ENCODE measurements around the gene RAB18.
A peak's percentile ranks its signal among the peaks of the same experiment; 100 is the strongest.
"Not testable (repeated sequence)": the region's sequence is repeated elsewhere in the genome, so short reads cannot be mapped to it uniquely, and the experiment has no call there.

RAB18 gene

DNA sequence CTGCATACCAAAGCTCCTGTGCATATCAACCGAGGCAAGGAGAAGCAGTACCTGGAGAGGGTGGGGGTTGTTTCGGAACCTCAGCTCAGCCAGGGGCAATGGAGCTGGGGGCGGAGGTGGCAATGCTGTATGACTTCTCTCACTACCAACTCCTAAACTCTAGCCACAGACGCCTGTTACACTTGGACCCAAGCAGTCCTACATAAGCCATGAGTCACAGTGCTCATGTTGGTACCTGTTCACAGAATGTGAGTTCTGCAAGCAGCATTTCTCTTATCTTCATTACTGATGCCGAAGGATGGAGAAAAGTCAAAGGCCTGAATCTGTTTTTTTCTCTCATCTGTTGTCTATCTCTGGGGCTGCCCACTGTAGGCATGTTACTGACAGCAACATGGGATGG, 3.2 kb upstream of the RAB18 start:
- TF ChIP-seq ZNF114 (tag by site-specific recombination; IDR thresholded peaks at IDR 0.05) (no peak), SCRT2 (tag by site-specific recombination; IDR thresholded peaks at IDR 0.05) (peak; percentile 55)
- H3K27ac ChIP-seq (ENCODE audit: extremely low read depth, low read depth, low read length) = no peak overlapping the region
- peaks cover 0 to 2% of the 10 kb centered on the region in 2 experiments; a peak in 1 of 3 replicates for H3K36me3 ChIP-seq (ENCODE audit: control insufficient read depth in 2 of 2, insufficient read depth in 1 of 2, low read length in 2 of 2)
- no peaks in the 10 kb centered on the region for H3K9me3 ChIP-seq (ENCODE audit: control insufficient read depth, insufficient read depth, low read depth, low read length)
- H3K4me3 ChIP-seq (ENCODE audit: low read depth, low read length) = no peak overlapping the region
- CTCF ChIA-PET = no interaction called here
- no peaks in the 10 kb centered on the region for H3K4me1 ChIP-seq (ENCODE audit: control insufficient read depth, insufficient read depth, low read length)
- POLR2A ChIA-PET = no interaction called here

DNA sequence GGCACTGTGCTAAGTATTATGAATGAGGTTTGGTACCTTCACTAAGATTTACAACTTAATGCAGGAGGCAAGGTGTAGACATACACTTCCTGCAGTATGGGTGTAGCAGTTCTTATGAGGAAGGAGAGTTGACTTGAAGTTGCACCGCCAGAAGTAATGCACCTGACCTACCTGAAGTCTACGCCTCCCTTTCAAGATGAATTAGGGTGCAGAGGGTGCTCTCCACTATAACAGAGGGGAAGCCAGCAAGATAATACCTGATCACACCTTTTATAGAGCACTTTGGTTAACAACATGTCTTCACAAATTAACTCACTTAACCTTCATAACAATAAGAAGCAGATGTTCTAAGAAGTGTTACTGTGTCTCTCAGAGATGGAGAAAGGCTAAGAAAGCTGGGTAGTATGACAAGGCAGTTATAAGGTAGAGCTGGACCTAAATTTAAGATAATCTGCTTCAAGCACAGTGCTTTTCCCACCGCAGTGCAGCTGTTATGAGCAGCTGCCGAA, 552 bp upstream of the RAB18 start:
- TF ChIP-seq ZNF239 (tag by site-specific recombination; IDR thresholded peaks at IDR 0.05) (0 out of 2 replicates have a peak, but pooled peaks have one; percentile 30), SP3 (tag by site-specific recombination; IDR thresholded peaks at IDR 0.05) (no peak)
- peaks cover 0 to 7% of the 10 kb centered on the region in 2 experiments; a peak in 1 of 3 replicates for H3K36me3 ChIP-seq (ENCODE audit: control insufficient read depth in 2 of 2, insufficient read depth in 1 of 2, low read length in 2 of 2)
- H3K4me1 ChIP-seq (ENCODE audit: control insufficient read depth, insufficient read depth, low read length) = no peaks in the 10 kb centered on the region
- H3K27ac ChIP-seq (ENCODE audit: extremely low read depth, low read depth, low read length) = no peak overlapping the region
- no peaks in the 10 kb centered on the region for H3K9me3 ChIP-seq (ENCODE audit: control insufficient read depth, insufficient read depth, low read depth, low read length)
- H3K4me3 ChIP-seq (ENCODE audit: low read depth, low read length) = peak overlapping the region; percentile 25
- ChIA-PET POLR2A (interaction anchor here (0.5 to 1.4 kb wide), 9 partner anchors 10 to 807 kb away, joined by 3 to 8 read pairs (median 3); no protein-coding TSS in a partner anchor), CTCF (interaction anchor here (0.6 to 0.7 kb wide), 4 partner anchors 110 to 1481 kb away, joined by 3 read pairs; no protein-coding TSS in a partner anchor)

DNA sequence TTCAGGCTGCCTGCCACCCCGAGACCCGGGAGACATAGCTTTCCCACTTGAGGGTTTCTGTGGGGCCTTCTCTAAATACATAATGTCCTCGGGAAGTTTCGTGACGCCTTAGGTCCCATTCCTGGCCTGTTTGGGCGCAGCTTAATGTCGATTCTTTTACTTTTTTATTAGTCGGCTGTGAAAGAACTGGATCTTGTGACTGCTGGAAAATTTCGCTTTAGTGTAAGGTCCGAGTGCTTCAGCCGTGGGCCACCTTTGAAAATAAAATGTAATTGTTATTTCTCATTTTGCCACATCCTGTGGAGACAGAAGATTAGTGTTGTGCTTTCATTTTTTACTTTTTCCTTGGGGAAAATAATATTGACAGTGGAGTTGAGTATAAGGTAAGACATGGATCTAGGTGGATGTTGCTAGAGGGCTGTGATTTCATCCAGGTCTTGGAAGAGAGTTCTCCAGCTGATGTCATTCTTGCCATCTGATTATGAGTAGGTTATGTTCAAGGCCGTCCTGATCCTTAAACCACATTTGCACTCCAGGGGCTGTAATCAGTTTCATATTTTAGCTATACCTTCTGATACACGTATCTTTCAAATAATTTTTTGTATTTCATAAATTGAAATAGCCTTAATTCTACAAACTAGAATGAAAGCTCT, 830 bp downstream of the RAB18 start:
- CTCF ChIA-PET = interaction anchor here (0.7 kb wide), 1 partner anchor 150 kb away, joined by 4 read pairs; no protein-coding TSS in a partner anchor
- peak overlapping the region; percentile 68 for H3K27ac ChIP-seq (ENCODE audit: extremely low read depth, low read depth, low read length)

DNA sequence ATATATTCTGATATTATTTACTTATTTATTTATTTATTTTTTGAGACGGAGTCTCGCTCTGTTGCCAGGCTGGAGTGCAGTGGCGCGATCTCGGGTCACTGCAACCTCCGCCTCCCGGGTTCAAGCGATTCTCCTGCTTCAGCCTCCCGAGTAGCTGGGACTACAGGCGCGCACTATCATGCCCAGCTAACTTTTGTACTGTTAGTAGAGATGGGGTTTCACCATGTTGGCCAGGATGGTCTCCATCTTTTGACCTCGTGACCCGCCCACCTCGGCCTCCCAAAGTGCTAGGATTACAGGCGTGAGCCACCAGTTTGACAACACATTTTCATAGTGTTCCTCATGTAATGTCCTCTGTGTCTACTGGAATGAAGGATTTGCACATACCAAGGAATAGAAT, 1.4 kb downstream of the RAB18 start:
- CTCF ChIA-PET; H3K27ac ChIP-seq (ENCODE audit: extremely low read depth, low read depth, low read length); POLR2A ChIA-PET; H3K4me1 ChIP-seq (ENCODE audit: control insufficient read depth, insufficient read depth, low read length); H3K9me3 ChIP-seq (ENCODE audit: control insufficient read depth, insufficient read depth, low read depth, low read length): not testable (repeated sequence)
- H3K4me3 ChIP-seq (ENCODE audit: low read depth, low read length) = peak overlapping the region; percentile 11
- H3K36me3 ChIP-seq (ENCODE audit: control insufficient read depth in 2 of 2, insufficient read depth in 1 of 2, low read length in 2 of 2) = peaks cover 4 to 22% of the 10 kb centered on the region in 2 experiments; a peak in 2 of 3 replicates

More for the DNA sequence above, 830 bp downstream of the RAB18 start:
- no peaks in the 10 kb centered on the region for H3K9me3 ChIP-seq (ENCODE audit: control insufficient read depth, insufficient read depth, low read depth, low read length)
- H3K4me3 ChIP-seq (ENCODE audit: low read depth, low read length) = peak overlapping the region; percentile 93
- POLR2A ChIA-PET = interaction anchor here (1.3 to 1.4 kb wide), 3 partner anchors 22 to 808 kb away, joined by 3 to 8 read pairs (median 4); no protein-coding TSS in a partner anchor
- peaks cover 0 to 16% of the 10 kb centered on the region in 2 experiments; a peak in 1 of 3 replicates for H3K36me3 ChIP-seq (ENCODE audit: control insufficient read depth in 2 of 2, insufficient read depth in 1 of 2, low read length in 2 of 2)
- no peaks in the 10 kb centered on the region for H3K4me1 ChIP-seq (ENCODE audit: control insufficient read depth, insufficient read depth, low read length)
- TF ChIP-seq ZNF366 (tag by site-specific recombination; conservative IDR thresholded peaks at IDR 0.05) (peak; percentile 15; the same call in 1 of the 2 replicates), ZNF791 (tag by site-specific recombination; IDR thresholded peaks at IDR 0.05) (no peak), ZNF311 (tag by site-specific recombination; IDR thresholded peaks at IDR 0.05; ENCODE audit: borderline replicate concordance) (no peak), ZNF629 (tag by site-specific recombination; IDR thresholded peaks at IDR 0.05) (peak; percentile 55; the same call in 1 of the 2 replicates), ZNF654 (tag by site-specific recombination; IDR thresholded peaks at IDR 0.05; ENCODE audit: low read depth) (no peak), ZNF660 (tag by site-specific recombination; IDR thresholded peaks at IDR 0.05) (peak; percentile 52; the same call in 1 of the 2 replicates), ZNF626 (tag by site-specific recombination; IDR thresholded peaks at IDR 0.05) (no peak), BCL11A (tag by site-specific recombination; IDR thresholded peaks at IDR 0.05; ENCODE audit: low read depth) (no peak), OSR2 (tag by site-specific recombination; IDR thresholded peaks at IDR 0.05) (no peak), ZNF785 (tag by site-specific recombination; IDR thresholded peaks at IDR 0.05) (no peak), ZNF24 (tag by site-specific recombination; IDR thresholded peaks at IDR 0.05) (no peak), ZNF433 (tag by site-specific recombination; IDR thresholded peaks at IDR 0.05; ENCODE audit: low read depth) (no peak), ZNF335 (tag by site-specific recombination; conservative IDR thresholded peaks at IDR 0.05) (peak; percentile 69), SP3 (tag by site-specific recombination; IDR thresholded peaks at IDR 0.05) (no peak), ZNF404 (tag by site-specific recombination; IDR thresholded peaks at IDR 0.05) (no peak), ZFP37 (tag by site-specific recombination; IDR thresholded peaks at IDR 0.05) (no peak), ZNF621 (tag by site-specific recombination; IDR thresholded peaks at IDR 0.05) (no peak), ZNF248 (tag by site-specific recombination; IDR thresholded peaks at IDR 0.05) (no peak), ZBTB20 (tag by site-specific recombination; IDR thresholded peaks at IDR 0.05) (no peak), PRDM1 (tag by site-specific recombination; IDR thresholded peaks at IDR 0.05) (peak; percentile 86), ZNF514 (tag by site-specific recombination; IDR thresholded peaks at IDR 0.05) (no peak)
- TF ChIP-seq, protein P1, sequence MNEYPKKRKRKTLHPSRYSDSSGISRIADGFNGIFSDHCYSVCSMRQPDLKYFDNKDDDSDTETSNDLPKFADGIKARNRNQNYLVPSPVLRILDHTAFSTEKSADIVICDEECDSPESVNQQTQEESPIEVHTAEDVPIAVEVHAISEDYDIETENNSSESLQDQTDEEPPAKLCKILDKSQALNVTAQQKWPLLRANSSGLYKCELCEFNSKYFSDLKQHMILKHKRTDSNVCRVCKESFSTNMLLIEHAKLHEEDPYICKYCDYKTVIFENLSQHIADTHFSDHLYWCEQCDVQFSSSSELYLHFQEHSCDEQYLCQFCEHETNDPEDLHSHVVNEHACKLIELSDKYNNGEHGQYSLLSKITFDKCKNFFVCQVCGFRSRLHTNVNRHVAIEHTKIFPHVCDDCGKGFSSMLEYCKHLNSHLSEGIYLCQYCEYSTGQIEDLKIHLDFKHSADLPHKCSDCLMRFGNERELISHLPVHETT (tag by site-specific recombination; IDR thresholded peaks at IDR 0.05) = peak; percentile 19; the same call in 1 of the 2 replicates

All from HEK293 (cell line).